Panc1 (cell line): ENCODE data around the gene AGBL1.

Experiments
- CTCF ChIP-seq: fragments of 450-650 bp; IDR thresholded peaks from 2 replicates; pipeline ENCODE4 v1.5.1; 2017; ENCODE audit warnings: mild to moderate bottlenecking
- POLR2AphosphoS5 ChIP-seq: IDR thresholded peaks from 2 replicates; pipeline ENCODE4 v1.6.1; 2012; ENCODE audit warnings: mild to moderate bottlenecking, low read depth, low read length, moderate library complexity

GRCh38 chr15:86247249-86247955 lies 167.7 kb downstream of the AGBL1 start:
- TF ChIP-seq CTCF (no peak), POLR2AphosphoS5 (no peak)
